ENCODE data around the gene MPDZ. TPM values are rescaled to one million over a fixed set of nuclear protein-coding genes. Genes with fewer than 3 reads are reported as not detected.
A peak's percentile ranks its signal among the peaks of the same experiment; 100 is the strongest.

The MPDZ gene
- total RNA-seq, 4 donors from 2014 or later, result 59.5 to 105 (median 74.3) TPM

GRCh38 chr9:13107008-13107407 lies 172.5 kb downstream of the MPDZ start:
- peaks cover 0 to 33% (median 27%) of the 10 kb centered on the region in 4 donors for H3K4me1 ChIP-seq
- H3K36me3 ChIP-seq, result peaks cover 0 to 80% (median 45%) of the 10 kb centered on the region in 4 donors
- H3K9me3 ChIP-seq, result no peaks in the 10 kb centered on the region
- no peak for DNase-seq (ENCODE audit: extremely low spot score)
- no peaks in the 10 kb centered on the region for H3K27me3 ChIP-seq
- no peak overlapping the region for H3K27ac ChIP-seq (replicated peaks in 1 of 4)
- intact Hi-C loops (cut with DNase I), result no loop called here
- 92% methylated on average over 4 of the region's 4 CpGs for WGBS
- TF ChIP-seq POLR2A (IDR thresholded peaks at IDR 0.05; ENCODE audit: low read depth), result no peak
- no peak for TF ChIP-seq EP300 (IDR thresholded peaks at IDR 0.05)
- TF ChIP-seq CTCF (IDR thresholded peaks at IDR 0.05), result no peak
- TF ChIP-seq POLR2AphosphoS5 (IDR thresholded peaks at IDR 0.05), result no peak
- no peak overlapping the region for H3K4me3 ChIP-seq

GRCh38 chr9:13100914-13101572 lies 178.4 kb downstream of the MPDZ start:
- Histone ChIP-seq H3K9me3 (no peaks in the 10 kb centered on the region), H3K36me3 (peaks cover 0 to 26% (median 8%) of the 10 kb centered on the region in 4 donors), H3K4me1 (peaks cover 0 to 40% (median 29%) of the 10 kb centered on the region in 4 donors), H3K27ac (replicated peaks in 1 of 4) (peak overlapping the region; percentile 54 to 77 (median 64)), H3K4me3 (no peak overlapping the region), H3K27me3 (no peaks in the 10 kb centered on the region)
- TF ChIP-seq CTCF (IDR thresholded peaks at IDR 0.05) (no peak), EP300 (IDR thresholded peaks at IDR 0.05) (no peak), POLR2A (IDR thresholded peaks at IDR 0.05; ENCODE audit: low read depth) (no peak), POLR2AphosphoS5 (IDR thresholded peaks at IDR 0.05) (no peak)
- 24% methylated on average over 1 of the region's 1 CpG for WGBS
- DNase-seq (ENCODE audit: extremely low spot score), result no peak
- intact Hi-C loops (cut with DNase I), result no loop called here

- DNase-seq (ENCODE audit: extremely low spot score), result no peak
- WGBS, result 90% methylated on average over 2 of the region's 2 CpGs
- Histone ChIP-seq H3K27ac (replicated peaks in 1 of 4) (no peak overlapping the region), H3K9me3 (no peaks in the 10 kb centered on the region), H3K27me3 (no peaks in the 10 kb centered on the region), H3K4me3 (no peak overlapping the region), H3K36me3 (no peaks in the 10 kb centered on the region), H3K4me1 (peaks cover 0 to 11% (median 1%) of the 10 kb centered on the region in 4 donors)
- intact Hi-C loops (cut with DNase I), result no loop called here
- no peak for TF ChIP-seq EP300 (IDR thresholded peaks at IDR 0.05)
- no peak for TF ChIP-seq CTCF (IDR thresholded peaks at IDR 0.05)
- TF ChIP-seq POLR2A (IDR thresholded peaks at IDR 0.05; ENCODE audit: low read depth), result no peak
- no peak for TF ChIP-seq POLR2AphosphoS5 (IDR thresholded peaks at IDR 0.05)
Measured at GRCh38 chr9:13095056-13095455, 184.4 kb downstream of the MPDZ start.

- no peak for DNase-seq (ENCODE audit: extremely low spot score)
- H3K4me3 ChIP-seq, result no peak overlapping the region
- H3K4me1 ChIP-seq, result peaks cover 0 to 22% (median 8%) of the 10 kb centered on the region in 4 donors
- 33% methylated on average over 4 of the region's 4 CpGs for WGBS
- H3K27ac ChIP-seq (replicated peaks in 1 of 4), result no peak overlapping the region
- TF ChIP-seq POLR2A (IDR thresholded peaks at IDR 0.05; ENCODE audit: low read depth), result no peak
- TF ChIP-seq POLR2AphosphoS5 (IDR thresholded peaks at IDR 0.05), result no peak
- TF ChIP-seq CTCF (IDR thresholded peaks at IDR 0.05), result no peak
- TF ChIP-seq EP300 (IDR thresholded peaks at IDR 0.05), result no peak
- H3K27me3 ChIP-seq, result no peaks in the 10 kb centered on the region
- no peaks in the 10 kb centered on the region for H3K9me3 ChIP-seq
- H3K36me3 ChIP-seq, result no peaks in the 10 kb centered on the region
- intact Hi-C loops (cut with DNase I), result no loop called here
Measured at GRCh38 chr9:13090628-13091027, 188.9 kb downstream of the MPDZ start.

Measured in esophagus muscularis mucosa (tissue), 4 donors.